HG03025 (cell line): ENCODE measurements around the gene EML1.

ENCODE experiments used
- ATAC-seq: cut with Tn5 transposase; IDR thresholded peaks from one replicate; pipeline ENCODE4 v1.9.1; 2021; ENCODE audit warnings: mild to moderate bottlenecking, moderate library complexity; ENCODE audit not compliant: unreplicated experiment, low FRiP score

Gene EML1

DNA sequence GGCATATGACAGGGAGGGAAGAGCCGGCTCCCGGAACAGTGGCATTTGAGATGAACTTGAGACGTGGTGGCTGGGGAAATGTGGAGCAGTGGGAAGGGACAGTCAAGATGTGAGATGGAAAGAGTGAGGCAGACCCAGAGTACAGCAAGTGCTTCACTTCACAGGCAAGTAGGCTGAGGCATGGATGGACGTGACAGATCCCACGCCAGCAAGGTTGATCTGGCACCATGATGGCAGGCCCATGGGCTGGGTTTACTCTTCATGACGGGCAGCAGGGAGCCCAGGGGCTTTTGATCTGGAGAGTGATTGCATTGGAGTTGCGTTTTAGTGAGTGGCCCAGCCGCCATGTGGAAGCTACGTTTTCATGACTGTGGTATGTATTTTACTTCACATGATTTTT is 17.9 kb upstream of the EML1 start:
- ATAC-seq = no peak

DNA sequence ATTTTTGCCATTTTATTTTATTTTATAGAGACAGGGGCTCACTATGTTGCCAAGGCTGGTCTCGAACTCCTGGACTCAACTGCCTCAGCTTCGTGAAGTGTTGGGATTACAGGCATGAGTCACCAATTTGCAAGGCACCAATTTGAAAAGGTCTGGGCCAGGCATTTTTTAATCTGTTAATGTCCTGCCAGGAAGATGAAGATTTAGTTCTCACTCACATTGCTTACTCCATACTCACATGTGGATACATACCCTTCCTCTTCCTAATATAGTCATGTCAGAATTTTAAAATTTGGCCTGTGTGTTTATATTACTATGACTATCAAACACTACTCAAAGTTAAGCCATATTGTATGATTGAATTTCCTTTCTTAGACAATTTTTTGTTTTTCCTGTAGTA is 15.3 kb upstream of the EML1 start:
- ATAC-seq = no peak

DNA sequence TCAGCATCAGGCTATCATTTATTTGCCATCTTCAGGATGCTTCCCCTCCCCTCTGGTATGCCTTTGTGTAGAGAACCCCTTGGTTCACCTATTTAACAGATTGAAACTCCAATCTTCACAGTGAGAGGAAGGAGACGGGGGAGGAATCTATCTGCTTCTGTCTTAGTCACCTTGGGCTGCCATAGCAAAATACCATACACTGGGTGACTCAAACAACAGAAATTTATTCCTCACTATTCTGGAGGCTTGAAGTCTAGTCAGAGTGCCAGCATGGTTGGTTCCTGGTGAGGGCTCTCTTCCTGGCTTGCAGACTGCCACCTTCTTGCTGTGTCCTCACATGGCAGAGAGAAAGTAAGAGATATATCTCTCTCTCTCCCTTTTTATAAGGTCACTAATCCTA is 13.5 kb upstream of the EML1 start:
- ATAC-seq = no peak

DNA sequence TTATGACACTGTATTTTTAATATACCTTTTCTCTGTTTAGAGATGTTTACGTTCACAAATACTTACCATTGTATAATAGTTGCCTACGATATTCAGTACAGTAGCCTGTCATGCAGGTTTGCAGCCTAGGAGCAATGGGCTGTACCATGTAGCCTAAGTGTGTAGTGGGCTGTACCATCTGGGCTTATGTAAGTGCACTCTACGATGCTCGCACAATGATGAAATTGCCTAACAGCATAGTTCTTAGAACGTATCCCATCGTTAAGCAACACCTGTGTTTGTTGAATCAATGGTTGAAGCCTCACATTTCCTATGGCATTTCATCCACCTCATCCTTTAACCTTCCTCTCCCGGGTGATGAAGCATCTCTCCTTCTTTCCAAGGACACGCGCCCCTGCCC is 12.5 kb upstream of the EML1 start:
- no peak for ATAC-seq

DNA sequence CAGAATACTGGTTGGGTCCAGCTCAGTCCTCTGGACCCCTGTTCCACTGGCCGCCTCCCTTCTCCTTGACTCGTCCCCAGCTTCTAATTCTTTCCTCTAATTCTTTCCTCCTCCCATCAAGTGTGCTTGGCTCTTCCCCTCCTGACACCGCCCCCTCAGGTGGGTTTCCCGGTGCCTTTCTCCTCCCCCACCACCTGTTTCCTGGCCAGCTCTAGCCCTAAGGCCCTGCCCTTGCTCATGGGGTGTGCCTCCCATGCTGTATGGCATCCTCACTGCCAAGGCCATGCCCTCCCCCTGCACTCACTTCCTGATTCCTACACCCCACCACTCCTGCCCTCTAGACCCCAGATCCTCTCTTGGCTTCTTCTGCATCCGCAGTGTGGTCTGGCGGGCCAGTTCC is 12.1 kb upstream of the EML1 start:
- ATAC-seq = no peak

DNA sequence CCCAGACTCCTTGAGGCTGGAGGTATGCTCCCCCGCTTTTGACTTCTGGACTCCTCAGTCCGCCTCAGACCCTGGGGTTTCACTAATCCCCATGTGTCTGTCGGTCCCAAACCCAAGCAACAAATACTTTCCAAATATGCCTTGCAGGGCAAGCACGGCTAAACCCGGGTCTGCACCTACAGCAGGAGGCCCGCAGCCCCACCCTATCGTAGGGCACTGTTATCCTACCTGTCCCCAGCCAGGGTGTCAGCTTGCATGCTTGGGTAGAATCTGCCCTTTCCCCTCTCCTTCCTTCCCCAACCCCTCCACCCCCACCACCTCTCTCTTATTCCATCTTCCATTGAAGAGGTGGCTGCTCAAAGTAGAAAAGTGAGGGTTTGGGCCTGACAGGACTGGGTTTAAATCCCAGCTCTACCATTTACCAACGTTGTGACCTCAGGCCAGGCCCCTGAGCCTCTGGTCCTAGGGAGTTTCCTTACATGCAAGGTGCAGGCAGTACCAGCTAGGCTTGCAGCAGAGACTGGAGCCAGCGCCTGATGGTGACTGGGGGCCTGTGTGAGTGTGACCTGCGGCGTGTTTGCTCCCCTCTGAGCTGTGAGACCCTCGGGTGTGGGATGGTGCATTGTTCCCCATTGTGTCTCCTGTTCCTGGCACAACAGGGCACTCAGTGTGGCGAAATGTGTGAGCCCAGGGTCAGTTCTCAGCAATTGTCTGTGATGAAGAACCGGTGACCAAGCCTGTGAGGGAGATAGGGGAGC is 11.2 kb upstream of the EML1 start:
- no peak for ATAC-seq

DNA sequence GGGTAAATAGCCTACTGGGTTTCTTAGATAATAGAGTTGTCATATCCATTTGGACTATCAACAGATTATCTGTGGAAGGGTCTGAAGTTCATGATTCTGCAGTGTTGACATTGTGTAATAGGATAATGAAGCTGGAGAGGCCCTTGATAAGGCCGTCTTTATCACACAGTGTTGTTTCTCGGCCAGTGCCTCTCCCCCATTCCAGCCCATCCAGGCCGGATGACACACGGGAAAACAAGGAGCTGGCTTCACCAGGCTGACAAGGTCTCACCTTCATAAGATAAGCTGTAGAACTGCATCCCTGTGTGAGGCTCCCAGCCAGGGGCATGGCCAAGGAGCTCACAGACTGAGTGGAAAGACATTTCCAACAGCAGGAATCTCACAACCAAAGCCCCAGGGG is 8.7 kb upstream of the EML1 start:
- ATAC-seq = no peak

DNA sequence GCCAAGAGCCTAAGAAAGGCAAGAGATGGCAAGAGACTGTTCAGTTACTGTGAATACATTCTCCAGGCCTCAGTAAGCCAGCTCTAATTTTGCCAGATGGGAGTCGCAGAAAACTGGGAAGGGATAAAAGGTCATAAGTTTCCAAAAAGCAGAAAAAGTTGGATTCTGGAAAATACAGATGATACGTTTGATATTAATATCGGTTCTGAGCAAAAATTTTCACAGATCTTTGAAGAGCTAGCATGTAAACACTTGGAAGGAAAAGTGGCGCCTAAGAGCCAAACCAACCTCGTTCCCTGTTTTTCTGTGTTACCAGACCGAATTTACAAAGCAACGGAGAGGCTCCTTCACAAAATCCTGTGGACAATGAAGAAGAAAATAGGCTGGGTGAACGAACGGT is 7.8 kb upstream of the EML1 start:
- ATAC-seq = no peak

DNA sequence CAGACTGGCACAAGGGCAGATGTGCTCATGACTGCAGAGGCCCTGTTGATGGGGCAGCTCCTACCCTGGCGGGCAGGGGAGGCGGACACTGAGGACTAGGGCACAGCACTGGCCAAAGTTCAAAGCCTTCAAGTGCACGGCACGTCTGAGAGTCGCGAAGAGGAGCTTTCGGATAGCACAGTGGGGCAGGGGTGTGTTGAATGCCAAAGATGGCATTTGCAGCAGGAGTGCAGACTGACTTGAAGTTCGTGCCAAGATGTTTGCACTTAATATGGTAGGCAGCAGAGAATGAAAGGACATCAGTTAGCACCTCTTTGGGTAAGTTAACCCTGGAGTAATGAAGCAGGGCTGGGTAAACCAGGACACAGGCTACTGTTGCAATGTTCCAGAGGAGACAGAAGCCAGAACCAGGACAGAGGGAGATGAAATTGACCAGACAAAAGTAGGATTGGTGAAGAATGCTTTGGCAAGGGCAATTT is 6.7 kb upstream of the EML1 start:
- no peak for ATAC-seq

DNA sequence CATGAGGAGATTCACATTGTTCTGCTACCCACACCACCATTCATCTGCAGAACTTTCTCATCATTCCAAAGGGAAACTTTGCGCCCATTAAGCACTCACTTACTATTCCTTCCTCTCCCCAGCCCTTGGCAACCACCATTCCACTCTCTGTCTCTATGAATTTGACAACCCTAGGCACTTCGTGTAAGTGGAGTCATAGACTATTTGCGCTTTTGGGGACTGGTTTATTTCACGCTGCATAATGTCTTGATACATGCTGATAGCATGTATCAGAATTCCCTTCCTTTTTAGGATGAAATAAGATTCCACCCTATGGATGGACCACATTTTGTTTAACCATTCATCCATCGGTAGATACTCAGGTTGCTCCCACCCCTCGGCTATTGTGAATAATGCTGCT is 4.5 kb upstream of the EML1 start:
- no peak for ATAC-seq

DNA sequence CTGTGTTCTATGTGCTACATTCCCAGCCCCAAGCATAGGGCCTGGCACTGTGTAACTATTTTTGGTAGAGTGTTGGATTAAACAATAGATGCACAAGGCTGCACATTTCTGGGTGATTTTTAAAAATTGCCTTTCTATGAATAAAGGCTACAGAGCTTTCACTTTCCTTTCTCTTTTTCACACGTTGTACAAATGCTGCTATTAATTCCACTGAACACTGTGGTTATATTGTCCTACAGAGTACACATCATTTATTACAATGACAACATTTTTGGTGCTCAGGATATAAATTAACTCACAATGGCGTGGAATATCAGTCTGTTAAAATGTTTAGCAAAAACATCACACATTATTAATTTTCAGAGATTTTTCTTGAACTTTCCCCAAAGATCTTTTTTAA is 3.6 kb upstream of the EML1 start:
- no peak for ATAC-seq

DNA sequence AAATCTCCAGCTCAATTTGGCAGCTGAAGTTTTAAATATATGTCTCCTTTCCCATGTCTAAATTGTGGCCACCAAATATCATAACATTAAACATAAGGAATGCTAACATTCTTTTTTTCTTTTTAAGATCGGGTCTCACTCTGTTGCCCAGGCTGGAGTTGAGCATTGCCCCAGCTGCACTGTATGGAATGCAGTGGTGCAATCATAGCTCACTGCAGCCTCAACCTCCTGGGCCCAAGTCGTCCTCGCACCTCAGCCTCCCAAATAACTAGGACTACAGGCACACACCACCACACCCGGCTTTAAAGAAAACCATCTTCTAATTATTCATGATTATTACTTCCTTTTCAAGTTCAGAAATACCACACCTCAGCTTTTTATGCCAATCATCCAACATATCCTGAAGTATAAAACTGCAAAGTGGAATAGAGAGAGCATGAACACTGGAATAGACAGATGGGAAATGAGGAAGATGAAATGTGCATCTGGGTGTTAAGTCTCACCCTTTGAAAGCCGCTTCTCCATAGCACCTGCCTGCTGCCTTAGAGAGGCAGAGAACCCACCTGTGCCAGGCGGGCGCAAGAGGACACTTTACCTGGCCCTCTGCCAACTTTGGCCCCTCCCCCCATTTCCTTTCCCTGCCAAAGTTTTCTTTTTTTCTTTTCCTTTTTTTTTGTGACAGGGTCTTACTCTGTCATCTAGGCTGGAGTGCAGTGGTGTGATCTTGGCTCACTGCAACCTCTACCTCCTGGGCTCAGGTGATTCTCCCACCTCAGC is 2.8 kb upstream of the EML1 start:
- no peak for ATAC-seq

DNA sequence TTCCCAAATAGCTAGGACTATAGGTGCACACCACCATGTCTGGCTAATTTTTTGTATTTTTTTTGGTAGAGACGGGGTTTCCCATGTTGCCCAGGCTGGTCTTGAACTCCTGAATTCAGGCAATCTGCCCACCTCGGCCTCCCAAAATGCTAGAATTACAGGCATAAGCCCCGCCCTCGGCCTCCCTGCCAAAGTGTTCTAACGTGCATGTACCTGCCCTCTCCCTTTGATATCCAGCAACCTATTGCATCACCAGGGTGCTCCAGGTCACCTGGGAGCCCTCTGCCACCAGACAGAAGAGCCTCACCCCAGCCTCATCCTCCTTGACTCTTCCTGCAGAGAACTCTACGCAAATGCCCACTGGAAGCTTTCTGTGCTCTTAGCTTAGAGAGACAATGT is 2.2 kb upstream of the EML1 start:
- ATAC-seq = no peak

DNA sequence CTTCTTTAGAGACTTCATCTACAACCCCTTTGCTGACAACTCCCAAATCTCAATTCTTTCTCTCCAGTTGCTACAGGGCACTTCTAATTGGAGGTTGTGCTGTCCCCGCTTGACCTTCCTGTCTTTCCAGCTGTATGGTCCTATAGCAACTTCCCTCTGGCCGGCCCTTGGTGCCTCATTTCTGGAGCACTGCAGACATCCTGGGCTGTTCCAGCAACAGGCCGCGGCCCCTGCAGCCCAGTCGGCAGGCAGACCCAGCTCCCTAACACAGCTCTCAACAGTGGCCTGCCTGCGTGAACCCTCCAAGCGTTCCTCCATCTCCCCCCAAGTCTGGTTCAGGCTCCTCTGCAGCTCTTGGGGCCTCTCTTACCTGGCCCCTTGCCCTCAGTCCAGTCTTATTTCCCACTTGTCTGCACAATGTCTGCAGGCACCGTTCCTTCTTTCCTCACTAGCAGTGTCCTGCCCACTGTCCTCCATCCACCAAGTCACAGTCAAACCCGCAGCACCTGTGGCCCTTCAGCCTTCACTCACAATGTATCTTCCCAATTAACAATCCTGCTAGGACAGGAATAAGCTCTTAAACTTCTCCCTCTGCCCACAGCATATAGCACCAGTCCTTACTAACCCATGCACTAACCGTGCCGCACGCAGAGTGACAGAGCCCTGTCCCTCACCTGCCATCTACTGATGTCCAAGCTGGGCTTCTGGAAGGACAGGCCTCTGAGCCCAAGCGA is 1.6 kb upstream of the EML1 start:
- no peak for ATAC-seq

DNA sequence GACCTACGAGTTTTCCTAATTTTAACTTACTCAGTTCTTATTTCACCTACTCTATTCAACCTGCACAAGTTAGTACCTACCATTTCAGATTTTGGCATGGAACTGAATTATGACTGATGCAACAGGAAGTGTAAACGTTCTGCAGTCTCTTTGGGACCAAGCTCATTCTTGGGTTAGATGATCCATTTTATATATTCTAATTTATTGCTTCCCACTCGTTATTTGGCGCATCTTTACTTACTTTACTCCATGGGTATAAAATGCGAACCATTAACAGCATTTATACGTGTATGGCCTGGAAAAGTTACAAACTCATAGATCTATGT is 1.0 kb upstream of the EML1 start:
- no peak for ATAC-seq

DNA sequence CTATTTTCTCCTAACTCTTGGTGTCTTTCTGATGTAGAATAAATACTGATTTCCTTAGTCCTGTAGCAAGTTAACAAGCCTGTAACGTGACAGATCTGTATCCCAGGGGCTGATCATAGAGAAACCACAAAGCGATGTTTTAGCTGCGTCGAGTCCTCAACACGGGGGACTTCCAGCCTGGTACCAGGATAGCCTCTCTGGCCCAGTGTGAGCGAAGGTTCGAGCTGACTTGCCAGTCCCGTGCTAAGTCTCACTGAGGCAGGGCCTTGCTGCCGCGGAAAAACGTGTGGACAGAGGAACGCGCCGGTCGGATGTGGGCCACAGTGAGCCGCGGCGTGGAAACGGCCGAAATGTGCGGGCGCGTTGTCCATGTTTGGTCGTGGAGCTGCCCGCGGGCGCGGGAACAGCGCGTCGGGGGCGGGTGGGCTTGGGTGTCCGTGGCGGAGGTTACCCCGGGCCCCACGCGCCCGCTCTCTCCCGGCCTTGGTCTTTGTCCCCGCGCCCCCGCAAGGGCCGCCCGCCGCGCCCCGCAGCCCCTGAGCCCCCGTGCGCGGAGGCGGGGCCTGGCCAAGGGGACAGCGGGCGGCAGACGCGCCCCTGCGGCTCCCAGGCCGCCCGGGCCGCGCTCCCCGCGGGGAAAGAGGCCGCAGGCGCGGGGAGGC is 531 bp upstream of the EML1 start:
- ATAC-seq = no peak

DNA sequence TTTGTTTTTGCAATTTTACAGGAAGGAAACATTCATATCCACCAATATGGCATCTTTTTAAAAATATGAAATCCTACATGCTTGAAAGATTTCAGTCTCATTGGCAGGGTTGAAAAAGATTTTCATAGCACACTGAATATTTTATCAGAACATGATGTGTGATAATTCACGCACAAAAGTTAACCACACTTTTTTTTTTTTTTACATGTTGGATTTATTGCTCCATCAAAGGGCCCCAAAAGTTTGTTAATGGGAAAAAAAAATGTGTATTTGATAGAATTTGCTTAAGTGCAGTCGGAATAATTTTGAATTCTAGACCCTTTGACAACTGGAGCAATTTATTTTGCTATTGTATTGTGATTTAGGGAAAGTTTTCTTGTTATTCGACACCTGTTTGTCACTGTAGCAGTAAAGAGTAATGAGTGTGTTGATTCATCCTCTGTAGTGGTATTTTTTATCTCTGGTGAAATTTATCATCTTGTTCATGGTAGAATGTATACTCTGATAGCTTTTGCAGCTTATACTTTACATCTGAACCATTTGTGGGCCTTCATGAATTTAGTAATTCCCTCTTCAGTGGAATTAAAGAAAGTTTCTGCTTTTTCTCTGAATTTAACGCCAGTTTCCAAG is 1.1 kb downstream of the EML1 start:
- ATAC-seq = no peak

DNA sequence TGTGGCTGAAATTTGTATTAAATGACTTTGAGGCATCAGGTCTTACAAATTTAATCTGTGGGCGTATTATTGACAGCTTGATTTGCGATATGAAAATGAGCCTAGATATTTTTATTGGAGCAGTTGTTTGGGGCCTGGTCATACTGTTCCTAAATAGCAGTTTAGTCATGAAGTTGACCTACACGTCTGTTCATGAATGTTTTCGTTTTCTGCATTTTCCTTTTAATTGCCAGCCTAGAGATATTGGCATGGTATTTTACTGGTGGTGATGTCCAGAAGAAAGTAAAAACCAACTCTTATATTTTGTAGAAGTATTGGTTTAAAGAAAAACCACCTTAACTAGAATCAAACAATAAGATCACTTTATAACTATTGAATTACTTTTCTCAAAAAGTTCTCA is 1.8 kb downstream of the EML1 start:
- no peak for ATAC-seq

DNA sequence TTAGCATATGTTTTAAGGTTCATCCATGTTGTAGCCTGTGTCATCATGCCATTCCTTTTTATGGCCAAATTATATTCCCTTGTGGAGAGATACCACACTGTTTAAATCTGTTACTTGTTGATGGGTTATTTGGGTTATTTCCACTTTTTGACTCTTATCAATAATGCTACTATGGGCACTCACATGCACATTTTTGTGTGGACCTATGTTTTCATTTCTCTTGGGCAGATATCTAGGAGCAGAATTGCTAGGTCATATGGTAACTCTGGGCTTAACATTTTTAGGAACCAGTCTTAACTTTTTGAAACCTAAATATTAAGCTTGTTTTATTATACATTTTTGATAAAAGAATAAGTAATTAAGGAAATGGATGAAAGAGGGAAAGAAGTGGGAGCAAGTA is 4.0 kb downstream of the EML1 start:
- no peak for ATAC-seq

DNA sequence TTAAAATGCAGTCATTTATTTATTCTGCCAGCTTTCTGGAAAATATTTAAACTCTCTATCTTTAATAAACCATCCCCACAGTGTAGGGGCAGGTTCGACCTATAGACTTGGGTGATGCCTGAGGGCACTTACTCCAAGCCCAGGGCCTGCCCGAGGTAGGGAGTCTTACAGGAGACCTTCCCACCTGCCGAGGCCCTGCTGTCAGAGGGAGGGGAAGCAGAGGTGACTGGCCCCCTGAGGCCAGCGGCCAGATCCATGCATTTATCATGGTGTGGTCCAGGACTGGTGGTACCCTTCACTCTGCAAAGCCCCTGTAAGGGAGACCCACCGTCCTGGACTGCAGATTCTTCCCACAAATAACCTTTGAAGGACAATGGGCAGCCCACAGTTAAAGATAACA is 7.6 kb downstream of the EML1 start:
- ATAC-seq = no peak
